T47D (cell line): ENCODE results near the gene MBNL1.

ENCODE experiments used
- DNase-seq, 2 experiments: peaks; one replicate each; pipeline versions ENCODE4 v3.0.0 to v3.0.0-alpha.2; 2011 to 2012; ENCODE audit warnings: low read depth in 1 of 2, low spot score in 1 of 2
- JUND ChIP-seq: IDR thresholded peaks from 2 replicates; pipeline ENCODE4 v1.6.1; 2012; ENCODE audit warnings: low read depth
- in situ Hi-C: cut with HindIII; loops from 2 replicates; pipeline ENCODE4 v1.10.0; 2016; ENCODE audit warnings: low sequenced_read_pairs, low pct_unique_long_range_greater_than_20kb

MBNL1 gene

GRCh38 chr3:152257563-152258035 is 11.1 kb upstream of the MBNL1 start:
- in situ Hi-C loops = no loop called here
- no peak for TF ChIP-seq JUND
- DNase-seq = no peak

DNA sequence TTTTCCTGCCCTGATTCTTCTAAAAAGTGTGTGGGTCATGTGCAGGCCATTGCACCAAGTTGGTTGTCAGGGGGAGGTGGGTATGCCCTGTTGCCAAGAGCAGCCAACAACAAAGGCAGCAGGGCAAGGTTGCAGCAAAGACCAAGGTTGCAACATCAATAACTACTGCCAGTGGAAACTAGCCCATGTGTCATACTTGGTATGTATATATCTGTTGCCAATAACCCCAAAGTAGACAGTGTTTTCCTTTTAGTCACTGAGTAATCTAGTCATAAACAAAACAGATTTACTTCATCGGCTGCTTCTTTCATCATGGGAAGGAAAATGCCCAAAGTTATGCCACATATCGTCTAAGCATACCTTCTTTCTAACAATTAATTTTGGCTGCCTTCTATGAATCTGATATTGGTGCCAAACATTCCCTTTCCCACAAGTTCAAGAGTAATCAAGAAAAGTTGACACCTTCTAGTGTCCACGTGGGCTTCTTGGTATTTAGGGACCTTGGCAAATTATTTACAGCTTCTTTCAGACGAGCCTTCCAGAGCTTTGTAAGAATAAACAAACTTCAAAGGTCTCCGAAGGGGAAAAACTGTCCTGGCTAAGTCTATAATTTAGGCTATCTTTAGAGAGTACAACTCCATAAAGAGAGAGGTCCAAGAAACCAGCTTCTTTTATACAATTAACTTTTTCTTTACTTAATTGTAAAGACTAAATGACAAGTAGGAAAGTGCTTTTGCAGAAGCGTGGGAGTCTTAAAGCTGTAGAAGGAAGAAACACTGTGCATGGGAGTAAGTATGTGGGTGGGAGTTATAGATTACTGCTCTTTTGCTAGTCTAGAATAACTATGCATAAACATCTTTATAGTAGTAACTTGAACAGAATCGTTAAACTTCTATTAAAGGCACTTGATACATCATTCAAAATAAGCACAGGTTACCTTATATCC is 10.0 kb upstream of the MBNL1 start:
- no peak for TF ChIP-seq JUND
- peak in 1 of 2 experiments; percentile 25 for DNase-seq
- in situ Hi-C loops = no loop called here

DNA sequence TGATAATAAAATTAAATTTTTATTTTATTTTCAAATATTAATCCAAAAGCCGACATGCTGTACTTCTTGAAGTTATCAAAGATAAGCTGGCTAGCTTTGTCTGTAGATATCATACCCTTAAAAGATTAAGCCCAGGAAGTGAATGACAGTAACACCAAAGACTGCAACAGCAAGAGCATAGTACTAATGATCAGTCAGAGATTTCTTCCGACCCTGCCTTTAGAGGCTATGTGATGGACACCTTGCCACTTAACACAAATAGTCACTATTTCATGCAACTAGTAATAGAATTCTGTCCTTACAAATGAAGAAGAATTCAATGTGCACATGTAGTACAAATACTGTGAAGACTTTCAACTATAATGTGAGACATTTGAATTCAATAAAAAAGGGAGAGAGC is 9.3 kb upstream of the MBNL1 start:
- in situ Hi-C loops = no loop called here
- no peak for TF ChIP-seq JUND

GRCh38 chr3:152260026-152260425 is 8.7 kb upstream of the MBNL1 start:
- in situ Hi-C loops = no loop called here
- DNase-seq = no peak
- no peak for TF ChIP-seq JUND

More for the DNA sequence above, 9.3 kb upstream of the MBNL1 start:
- DNase-seq = no peak

DNA sequence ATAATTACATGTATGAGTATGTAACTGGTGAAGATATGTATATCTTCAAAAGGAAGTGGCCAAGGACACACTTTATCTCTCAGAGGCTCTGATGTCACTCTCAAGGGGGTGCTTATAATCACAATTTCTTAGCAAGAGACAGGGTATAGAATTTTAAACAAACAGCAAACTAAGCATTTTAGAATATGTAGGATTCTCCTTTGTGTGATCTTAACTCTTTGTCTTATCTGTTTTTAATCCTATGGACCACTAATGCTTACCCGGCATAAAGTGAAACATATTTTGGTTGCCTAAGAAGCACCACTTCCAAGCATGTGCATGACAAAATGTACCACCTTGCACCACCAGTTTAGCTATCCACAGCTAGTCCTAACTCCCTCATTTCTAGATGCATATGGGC is 8.2 kb upstream of the MBNL1 start:
- TF ChIP-seq JUND = no peak
- in situ Hi-C loops = no loop called here

GRCh38 chr3:152261329-152261728 is 7.4 kb upstream of the MBNL1 start:
- no peak for DNase-seq
- no peak for TF ChIP-seq JUND
- in situ Hi-C loops = no loop called here

More for the DNA sequence above, 8.2 kb upstream of the MBNL1 start:
- no peak for DNase-seq

- TF ChIP-seq JUND = no peak
- in situ Hi-C loops = no loop called here
- no peak for DNase-seq
Observed at GRCh38 chr3:152263711-152264110, 5.0 kb upstream of the MBNL1 start.

DNA sequence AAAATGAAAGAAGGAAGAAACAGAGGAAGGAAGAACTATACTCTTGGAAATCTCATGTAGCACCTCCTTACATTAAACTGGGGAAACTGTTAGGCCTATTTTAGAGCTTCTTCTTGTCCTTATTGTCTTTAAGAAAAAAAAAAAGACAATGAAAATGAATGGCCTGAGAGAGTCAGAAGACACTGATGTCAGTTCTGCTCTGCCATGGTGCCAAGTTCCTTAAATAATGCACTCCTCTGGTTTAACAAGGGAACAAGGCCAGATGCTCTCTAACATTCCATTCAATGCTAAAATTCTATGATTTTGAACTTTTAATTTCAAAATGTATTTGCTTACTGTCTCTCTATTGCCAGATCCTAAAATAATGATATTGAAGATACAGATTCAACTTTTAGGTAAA is 4.4 kb upstream of the MBNL1 start:
- in situ Hi-C loops = no loop called here
- no peak for DNase-seq
- TF ChIP-seq JUND = no peak

- in situ Hi-C loops = no loop called here
- TF ChIP-seq JUND = no peak
- DNase-seq = peak in 1 of 2 experiments; percentile 63
Observed at GRCh38 chr3:152266221-152266995, 2.3 kb upstream of the MBNL1 start.

- in situ Hi-C loops = no loop called here
- DNase-seq = no peak
Observed at GRCh38 chr3:152267831-152268554, 736 bp upstream of the MBNL1 start.

GRCh38 chr3:152269056-152269830 is 514 bp downstream of the MBNL1 start:
- in situ Hi-C loops = no loop called here
- peak; percentile 33 to 88 for DNase-seq
- no peak for TF ChIP-seq JUND

More at GRCh38 chr3:152267831-152268554, 736 bp upstream of the MBNL1 start:
- no peak for TF ChIP-seq JUND
